CD4-positive, alpha-beta memory T cell (primary cell): Measurements from ENCODE around the gene MTUS2. TPM values are rescaled to one million over a fixed set of nuclear protein-coding genes. Genes with fewer than 3 reads are reported as not detected.

Source experiments
- CTCF ChIA-PET: fragments of 350-600 bp; sonication (Branson Sonifier 250); formaldehyde crosslinking; loops from one replicate; lab custom pipeline; 2021; ENCODE audit warnings: inconsistent platforms; ENCODE audit not compliant: partially characterized antibody; lab: Charles Lee
- POLR2A ChIA-PET: fragments of 350-600 bp; sonication (Branson Sonifier 250); formaldehyde crosslinking; loops from one replicate; lab custom pipeline; 2021; ENCODE audit not compliant: partially characterized antibody; lab: Charles Lee
- DNase-seq, 5 donors: peaks; one replicate each; pipeline versions ENCODE4 v3.0.0 to v3.0.0-alpha.2; 2020 to 2022; ENCODE audit warnings: mixed read lengths in 1 of 5
- H3K27ac ChIP-seq: one replicate; pipeline ENCODE4 v1.7.0; 2013; ENCODE audit warnings: low read depth, low read length
- H3K27me3 ChIP-seq: 2 replicates; pipeline ENCODE4 v1.7.0; 2013; ENCODE audit warnings: mild to moderate bottlenecking, low read length, moderate library complexity; ENCODE audit not compliant: insufficient read depth
- H3K36me3 ChIP-seq: 2 replicates; pipeline ENCODE4 v1.7.0; 2013; ENCODE audit warnings: mild to moderate bottlenecking, low read length, moderate library complexity; ENCODE audit not compliant: insufficient read depth
- H3K4me1 ChIP-seq: 2 replicates; pipeline ENCODE4 v1.7.0; 2013; ENCODE audit warnings: mild to moderate bottlenecking, low read length, moderate library complexity; ENCODE audit not compliant: insufficient read depth
- H3K4me3 ChIP-seq, 2 donors: one replicate each; pipeline ENCODE4 v1.7.0; 2013; ENCODE audit warnings: low read length in 2 of 2, mild to moderate bottlenecking in 1 of 2
- H3K9me3 ChIP-seq, 2 donors: one replicate each; pipeline ENCODE4 v1.7.0; 2013; ENCODE audit warnings: low read length in 2 of 2, control low read depth in 1 of 2; ENCODE audit not compliant: control insufficient read depth in 1 of 2
- H3K27ac Mint-ChIP-seq, 7 donors: one replicate each; pipeline ENCODE4 v1.8.0; 2020 to 2021; ENCODE audit warnings: mixed read lengths in 7 of 7, mild to moderate bottlenecking in 6 of 7, inconsistent platforms in 3 of 7, moderate library complexity in 3 of 7
- H3K27me3 Mint-ChIP-seq, 2 donors: one replicate each; pipeline ENCODE4 v1.8.0; 2020 to 2021; ENCODE audit warnings: mixed read lengths in 2 of 2
- H3K36me3 Mint-ChIP-seq, 2 donors: one replicate each; pipeline ENCODE4 v1.8.0; 2020 to 2021; ENCODE audit warnings: mixed read lengths in 2 of 2, inconsistent platforms in 1 of 2, mild to moderate bottlenecking in 1 of 2
- H3K4me1 Mint-ChIP-seq, 4 donors: one replicate each; pipeline ENCODE4 v1.8.0; 2020 to 2021; ENCODE audit warnings: mixed read lengths in 4 of 4, mild to moderate bottlenecking in 1 of 4
- H3K4me3 Mint-ChIP-seq, 8 donors: one replicate each; pipeline ENCODE4 v1.8.0; 2020 to 2021; ENCODE audit warnings: mixed read lengths in 8 of 8, mild to moderate bottlenecking in 7 of 8, moderate library complexity in 6 of 8, inconsistent platforms in 3 of 8
- H3K9me3 Mint-ChIP-seq, 8 donors: one replicate each; pipeline ENCODE4 v1.8.0; 2020 to 2021; ENCODE audit warnings: mixed read lengths in 8 of 8, mild to moderate bottlenecking in 5 of 8, inconsistent platforms in 3 of 8, moderate library complexity in 1 of 8
- intact Hi-C: fragments of 100-400 bp; cut with micrococcal nuclease; formaldehyde crosslinking; loops from one replicate; pipeline ENCODE4 v1.15.1; 2023
- polyA plus RNA-seq, 2 donors: library from polyadenylated mRNA; unstranded; fragments of 300-500 nt; fragmentation: Illumina TruSeq; gene quantifications; one replicate each; pipeline ENCODE4 v1.2.3, GENCODE V29; 2021
- total RNA-seq, 2 experiments: library from RNA; stranded (reverse); gene quantifications; one replicate each; pipeline ENCODE4 v1.2.3, GENCODE V29; 2021

MTUS2 gene
- total and polyA plus RNA-seq, 4 experiments from 2014 or later = 0.12 to 1.1 (median 0.60) TPM

GRCh38 chr13:29464105-29464679, 644.1 kb downstream of the MTUS2 start:
- Histone ChIP-seq H3K4me1 (no peaks in the 10 kb centered on the region), H3K36me3 (no peaks in the 10 kb centered on the region), H3K27ac (no peak overlapping the region), H3K27me3 (no peaks in the 10 kb centered on the region), H3K4me3 (no peak overlapping the region), H3K9me3 (no peaks in the 10 kb centered on the region)
- peaks cover 5 to 9% of the 10 kb centered on the region in 2 donors for H3K27me3 Mint-ChIP-seq
- CTCF ChIA-PET = no interaction called here
- POLR2A ChIA-PET = no interaction called here
- no peaks in the 10 kb centered on the region for H3K9me3 Mint-ChIP-seq
- no peaks in the 10 kb centered on the region for H3K4me1 Mint-ChIP-seq
- H3K27ac Mint-ChIP-seq = no peak overlapping the region
- intact Hi-C loops = no loop called here
- no peak for DNase-seq
- H3K36me3 Mint-ChIP-seq = no peaks in the 10 kb centered on the region
- H3K4me3 Mint-ChIP-seq = no peak overlapping the region

GRCh38 chr13:29465741-29466293, 645.7 kb downstream of the MTUS2 start:
- Mint-ChIP-seq H3K9me3 (no peaks in the 10 kb centered on the region), H3K4me1 (no peaks in the 10 kb centered on the region), H3K27ac (no peak overlapping the region), H3K4me3 (no peak overlapping the region), H3K36me3 (no peaks in the 10 kb centered on the region), H3K27me3 (peaks cover 2 to 5% of the 10 kb centered on the region in 2 donors)
- Histone ChIP-seq H3K9me3 (no peaks in the 10 kb centered on the region), H3K27ac (no peak overlapping the region), H3K36me3 (no peaks in the 10 kb centered on the region), H3K4me3 (no peak overlapping the region), H3K4me1 (no peaks in the 10 kb centered on the region), H3K27me3 (no peaks in the 10 kb centered on the region)
- intact Hi-C loops = no loop called here
- no peak for DNase-seq
- ChIA-PET CTCF (no interaction called here), POLR2A (no interaction called here)

GRCh38 chr13:29471551-29471950, 651.4 kb downstream of the MTUS2 start:
- no peaks in the 10 kb centered on the region for H3K36me3 ChIP-seq
- Mint-ChIP-seq H3K36me3 (no peaks in the 10 kb centered on the region), H3K9me3 (no peaks in the 10 kb centered on the region), H3K27ac (no peak overlapping the region), H3K27me3 (peaks cover 0 to 2% of the 10 kb centered on the region in 2 donors), H3K4me3 (no peak overlapping the region), H3K4me1 (peaks cover 0 to 3% (median under 1%) of the 10 kb centered on the region in 4 donors)
- H3K27me3 ChIP-seq = no peaks in the 10 kb centered on the region
- no peaks in the 10 kb centered on the region for H3K4me1 ChIP-seq
- CTCF ChIA-PET = interaction anchor here (1.4 kb wide), 1 partner anchor 11 kb away, joined by 6 read pairs; no protein-coding TSS in a partner anchor
- POLR2A ChIA-PET = no interaction called here
- H3K9me3 ChIP-seq = no peaks in the 10 kb centered on the region
- DNase-seq = no peak
- intact Hi-C loops = no loop called here
- H3K27ac ChIP-seq = no peak overlapping the region
- no peak overlapping the region for H3K4me3 ChIP-seq

GRCh38 chr13:29472332-29472961, 652.3 kb downstream of the MTUS2 start:
- no peaks in the 10 kb centered on the region for H3K9me3 ChIP-seq
- H3K27ac Mint-ChIP-seq = peak overlapping the region in 1 of 7 donors; percentile 20
- no peaks in the 10 kb centered on the region for H3K36me3 Mint-ChIP-seq
- H3K27me3 ChIP-seq = no peaks in the 10 kb centered on the region
- H3K4me1 Mint-ChIP-seq = peaks cover 0 to 3% (median under 1%) of the 10 kb centered on the region in 4 donors
- POLR2A ChIA-PET = no interaction called here
- peak in 4 of 5 donors; percentile 16 to 23 (median 22) for DNase-seq
- H3K36me3 ChIP-seq = no peaks in the 10 kb centered on the region
- H3K27me3 Mint-ChIP-seq = peaks cover 2 to 3% of the 10 kb centered on the region in 2 donors
- no peaks in the 10 kb centered on the region for H3K4me1 ChIP-seq
- intact Hi-C loops = loop anchor here (2.0 kb wide), 1 partner anchor 392 kb away; no protein-coding TSS in a partner anchor
- H3K4me3 Mint-ChIP-seq = no peak overlapping the region
- H3K27ac ChIP-seq = no peak overlapping the region
- H3K9me3 Mint-ChIP-seq = no peaks in the 10 kb centered on the region
- no peak overlapping the region for H3K4me3 ChIP-seq
- CTCF ChIA-PET = interaction anchor here (1.0 to 2.0 kb wide), 6 partner anchors 8 to 235 kb away, joined by 3 to 7 read pairs (median 6); no protein-coding TSS in a partner anchor

- CTCF ChIA-PET = interaction anchor here (0.7 to 2.0 kb wide), 6 partner anchors 10 to 675 kb away, joined by 3 to 7 read pairs (median 6); no protein-coding TSS in a partner anchor
- H3K27ac Mint-ChIP-seq = no peak overlapping the region
- Histone ChIP-seq H3K36me3 (no peaks in the 10 kb centered on the region), H3K27me3 (no peaks in the 10 kb centered on the region), H3K4me1 (no peaks in the 10 kb centered on the region), H3K27ac (no peak overlapping the region), H3K4me3 (no peak overlapping the region), H3K9me3 (no peaks in the 10 kb centered on the region)
- H3K9me3 Mint-ChIP-seq = no peaks in the 10 kb centered on the region
- peaks cover 2 to 4% of the 10 kb centered on the region in 2 donors for H3K27me3 Mint-ChIP-seq
- POLR2A ChIA-PET = no interaction called here
- H3K4me1 Mint-ChIP-seq = peaks cover 0 to 3% (median under 1%) of the 10 kb centered on the region in 4 donors
- intact Hi-C loops = loop anchor here (2.0 kb wide), 1 partner anchor 392 kb away; no protein-coding TSS in a partner anchor
- no peak overlapping the region for H3K4me3 Mint-ChIP-seq
- H3K36me3 Mint-ChIP-seq = no peaks in the 10 kb centered on the region
- no peak for DNase-seq
These were observed 653.0 kb downstream of the MTUS2 start for GRCh38 chr13:29473166-29473565.

- Histone ChIP-seq H3K4me1 (no peaks in the 10 kb centered on the region), H3K4me3 (no peak overlapping the region), H3K27ac (no peak overlapping the region), H3K9me3 (no peaks in the 10 kb centered on the region), H3K27me3 (no peaks in the 10 kb centered on the region), H3K36me3 (no peaks in the 10 kb centered on the region)
- H3K36me3 Mint-ChIP-seq = no peaks in the 10 kb centered on the region
- peaks cover 2 to 8% of the 10 kb centered on the region in 2 donors for H3K27me3 Mint-ChIP-seq
- peaks cover 0 to 3% (median under 1%) of the 10 kb centered on the region in 4 donors for H3K4me1 Mint-ChIP-seq
- no peak for DNase-seq
- H3K4me3 Mint-ChIP-seq = no peak overlapping the region
- H3K9me3 Mint-ChIP-seq = no peaks in the 10 kb centered on the region
- no peak overlapping the region for H3K27ac Mint-ChIP-seq
- CTCF ChIA-PET = interaction anchor here (1.0 to 1.6 kb wide), 2 partner anchors 10 to 11 kb away, joined by 3 to 4 read pairs; no protein-coding TSS in a partner anchor
- POLR2A ChIA-PET = no interaction called here
- intact Hi-C loops = no loop called here
These were observed 654.9 kb downstream of the MTUS2 start for GRCh38 chr13:29474991-29475390.

- Histone ChIP-seq H3K27ac (no peak overlapping the region), H3K4me1 (no peaks in the 10 kb centered on the region), H3K36me3 (no peaks in the 10 kb centered on the region), H3K4me3 (no peak overlapping the region), H3K9me3 (no peaks in the 10 kb centered on the region), H3K27me3 (no peaks in the 10 kb centered on the region)
- Mint-ChIP-seq H3K27me3 (peaks cover 2 to 12% of the 10 kb centered on the region in 2 donors), H3K36me3 (no peaks in the 10 kb centered on the region), H3K9me3 (no peaks in the 10 kb centered on the region), H3K27ac (no peak overlapping the region), H3K4me3 (no peak overlapping the region), H3K4me1 (peaks cover 0 to 3% (median under 1%) of the 10 kb centered on the region in 4 donors)
- CTCF ChIA-PET = interaction anchor here (1.0 to 1.6 kb wide), 3 partner anchors 10 to 232 kb away, joined by 3 to 4 read pairs (median 3); no protein-coding TSS in a partner anchor
- POLR2A ChIA-PET = no interaction called here
- DNase-seq = no peak
- intact Hi-C loops = no loop called here
These were observed 655.9 kb downstream of the MTUS2 start for GRCh38 chr13:29476046-29476445.
